Stimulated activated memory B cell treated with anti-CD40 and anti-IgM and Interleukin-4, amounts not matched to agents 10 μg/mL and 1 μg/mL and 100 μg/mL, for 72 hours (primary cell): ENCODE results near the gene ODAPH.

ENCODE experiments used
- ATAC-seq: fragments of 150-1000 bp; cut with Tn5 transposase; 2 replicates; pipeline ENCODE4 v1.10.0; 2021
- H3K27ac Mint-ChIP-seq: one replicate; pipeline ENCODE4 v1.8.0; 2022; ENCODE audit warnings: mild to moderate bottlenecking, mixed read lengths
- H3K27me3 Mint-ChIP-seq: one replicate; pipeline ENCODE4 v1.8.0; 2022; ENCODE audit warnings: mixed read lengths
- H3K36me3 Mint-ChIP-seq: one replicate; pipeline ENCODE4 v1.8.0; 2022; ENCODE audit warnings: mixed read lengths
- H3K4me1 Mint-ChIP-seq: one replicate; pipeline ENCODE4 v1.8.0; 2022; ENCODE audit warnings: mixed read lengths
- H3K4me3 Mint-ChIP-seq: one replicate; pipeline ENCODE4 v1.8.0; 2022; ENCODE audit warnings: mild to moderate bottlenecking, moderate library complexity, mixed read lengths
- H3K9me3 Mint-ChIP-seq: one replicate; pipeline ENCODE4 v1.8.0; 2022; ENCODE audit warnings: mixed read lengths

Gene ODAPH

DNA sequence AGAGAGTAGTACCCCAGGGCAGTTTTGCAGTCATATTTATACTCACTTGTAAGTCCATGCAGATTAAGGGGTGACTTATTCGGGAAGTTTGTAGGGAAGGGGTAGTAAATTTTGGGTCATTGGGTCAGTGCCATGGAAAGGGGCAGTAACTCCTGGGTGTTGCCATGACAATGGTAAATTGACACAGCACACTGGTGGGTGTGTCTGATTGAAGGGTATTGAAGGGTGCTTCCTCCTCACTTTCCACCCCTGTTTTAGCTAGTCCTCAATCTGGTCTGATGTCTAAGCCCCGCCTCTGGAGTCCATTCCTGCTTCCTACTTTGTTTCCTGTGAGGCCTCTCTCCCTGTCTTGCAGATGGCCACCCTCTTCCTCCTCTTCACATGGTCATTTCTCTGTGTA is 11.9 kb downstream of the ODAPH start:
- peaks cover 12% of the 10 kb centered on the region for H3K27me3 Mint-ChIP-seq
- H3K9me3 Mint-ChIP-seq = no peaks in the 10 kb centered on the region
- peaks cover 8% of the 10 kb centered on the region for H3K4me1 Mint-ChIP-seq
- no peak overlapping the region for H3K27ac Mint-ChIP-seq
- no peak for ATAC-seq
- no peaks in the 10 kb centered on the region for H3K36me3 Mint-ChIP-seq
- no peak overlapping the region for H3K4me3 Mint-ChIP-seq

- Mint-ChIP-seq H3K9me3 (peaks cover 7% of the 10 kb centered on the region), H3K4me3 (no peak overlapping the region), H3K27me3 (peaks cover 27% of the 10 kb centered on the region), H3K27ac (no peak overlapping the region), H3K4me1 (no peaks in the 10 kb centered on the region), H3K36me3 (no peaks in the 10 kb centered on the region)
- ATAC-seq = no peak
Observed at GRCh38 chr4:75584067-75584466, 28.2 kb downstream of the ODAPH start.

GRCh38 chr4:75593393-75593792 is 37.5 kb downstream of the ODAPH start:
- no peaks in the 10 kb centered on the region for H3K9me3 Mint-ChIP-seq
- H3K27me3 Mint-ChIP-seq = no peaks in the 10 kb centered on the region
- H3K4me1 Mint-ChIP-seq = no peaks in the 10 kb centered on the region
- ATAC-seq = no peak
- no peaks in the 10 kb centered on the region for H3K36me3 Mint-ChIP-seq
- no peak overlapping the region for H3K27ac Mint-ChIP-seq
- H3K4me3 Mint-ChIP-seq = no peak overlapping the region

DNA sequence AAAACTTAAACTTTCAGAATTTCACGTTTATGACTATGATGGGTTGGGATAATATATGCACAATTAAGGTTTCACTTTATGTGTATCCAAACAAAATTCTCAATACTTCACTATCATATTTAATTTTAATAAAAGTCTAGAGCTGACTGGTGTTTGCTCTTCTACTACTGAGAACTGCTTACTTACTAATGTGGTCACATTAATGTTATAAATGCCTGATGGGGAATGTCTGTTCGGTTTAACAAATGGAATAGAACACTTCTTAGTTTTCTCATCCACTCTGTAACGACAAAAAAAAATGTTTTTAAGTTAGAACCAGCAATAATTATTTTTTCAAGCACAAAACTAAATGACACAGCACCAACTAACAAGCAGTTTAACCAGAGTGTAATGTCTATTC is 40.2 kb downstream of the ODAPH start:
- no peaks in the 10 kb centered on the region for H3K27me3 Mint-ChIP-seq
- no peaks in the 10 kb centered on the region for H3K4me1 Mint-ChIP-seq
- no peak overlapping the region for H3K27ac Mint-ChIP-seq
- H3K36me3 Mint-ChIP-seq = no peaks in the 10 kb centered on the region
- no peak for ATAC-seq
- no peak overlapping the region for H3K4me3 Mint-ChIP-seq
- H3K9me3 Mint-ChIP-seq = no peaks in the 10 kb centered on the region

DNA sequence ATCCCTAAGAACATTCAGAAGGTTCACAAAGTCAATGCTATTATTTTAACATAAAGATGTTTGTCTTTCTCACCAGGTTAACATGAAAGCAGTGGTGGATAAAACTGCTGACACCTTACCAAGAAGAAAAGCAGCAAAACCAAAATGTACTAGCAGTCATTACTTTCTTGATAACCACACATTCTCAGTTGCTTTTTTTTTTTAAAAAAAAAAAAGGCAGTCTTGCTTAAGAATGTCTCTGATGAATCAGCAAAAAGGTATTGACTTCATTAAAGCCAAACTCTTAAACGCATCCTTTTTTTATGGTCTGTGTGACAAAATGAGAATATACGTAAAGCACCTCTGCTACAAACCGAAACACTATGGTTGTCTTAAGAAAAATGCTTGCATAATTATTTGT is 42.5 kb downstream of the ODAPH start:
- Mint-ChIP-seq H3K4me1 (no peaks in the 10 kb centered on the region), H3K9me3 (no peaks in the 10 kb centered on the region), H3K27ac (no peak overlapping the region), H3K4me3 (no peak overlapping the region), H3K27me3 (no peaks in the 10 kb centered on the region), H3K36me3 (no peaks in the 10 kb centered on the region)
- no peak for ATAC-seq

DNA sequence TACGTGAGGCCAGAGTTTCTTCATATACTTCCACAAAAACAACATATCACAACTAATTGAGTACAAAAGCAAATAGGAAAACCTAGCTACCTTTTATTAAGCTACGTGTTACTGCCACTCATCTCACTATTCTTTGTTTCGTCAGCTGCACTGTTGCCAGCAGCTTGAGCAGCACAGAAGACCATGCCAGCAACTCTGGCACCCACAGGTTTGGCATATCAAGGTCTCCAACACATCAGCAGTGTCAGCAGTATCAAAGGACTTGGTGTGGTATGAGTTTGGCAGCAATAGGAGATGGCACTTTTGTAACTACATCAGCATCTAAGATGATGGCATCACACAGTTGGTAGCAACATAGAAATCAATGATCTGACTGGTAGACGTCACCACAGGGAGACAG is 43.8 kb downstream of the ODAPH start:
- Mint-ChIP-seq H3K27ac (no peak overlapping the region), H3K4me1 (no peaks in the 10 kb centered on the region), H3K36me3 (no peaks in the 10 kb centered on the region), H3K27me3 (no peaks in the 10 kb centered on the region), H3K9me3 (no peaks in the 10 kb centered on the region), H3K4me3 (no peak overlapping the region)
- no peak for ATAC-seq

GRCh38 chr4:75605928-75606327 is 50.1 kb downstream of the ODAPH start:
- Mint-ChIP-seq H3K9me3 (peaks cover 2% of the 10 kb centered on the region), H3K4me1 (no peaks in the 10 kb centered on the region), H3K36me3 (no peaks in the 10 kb centered on the region), H3K4me3 (no peak overlapping the region), H3K27me3 (no peaks in the 10 kb centered on the region), H3K27ac (no peak overlapping the region)
- ATAC-seq = no peak

DNA sequence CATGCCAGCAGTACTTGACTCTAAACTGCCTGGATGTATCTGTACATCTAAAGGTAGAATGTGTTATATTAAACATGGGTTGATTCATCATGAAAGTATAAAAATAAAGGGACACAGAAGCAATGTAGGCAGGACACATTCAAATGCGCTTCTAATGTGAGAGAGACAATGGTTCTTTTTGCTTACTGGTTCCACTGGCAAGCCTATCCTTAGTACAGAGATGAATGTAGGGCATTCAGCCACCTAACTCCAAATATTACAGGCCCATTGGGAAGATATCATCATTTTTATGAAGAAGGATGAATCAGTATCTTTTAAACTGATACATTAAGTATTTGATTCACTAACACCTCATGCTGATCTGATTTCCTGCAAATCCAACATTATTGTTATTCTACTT is 56.4 kb downstream of the ODAPH start:
- no peak for ATAC-seq
- Mint-ChIP-seq H3K9me3 (peaks cover 2% of the 10 kb centered on the region), H3K4me3 (no peak overlapping the region), H3K4me1 (no peaks in the 10 kb centered on the region), H3K27ac (no peak overlapping the region), H3K36me3 (no peaks in the 10 kb centered on the region), H3K27me3 (no peaks in the 10 kb centered on the region)
